Measurements from ENCODE around the gene IFNA10.
"Not testable (repeated sequence)": the region's sequence is repeated elsewhere in the genome, so short reads cannot be mapped to it uniquely, and the experiment has no call there.

The IFNA10 gene

GRCh38 chr9:21171351-21171750 is 35.6 kb downstream of the IFNA10 start:
- TF ChIP-seq, protein P1, sequence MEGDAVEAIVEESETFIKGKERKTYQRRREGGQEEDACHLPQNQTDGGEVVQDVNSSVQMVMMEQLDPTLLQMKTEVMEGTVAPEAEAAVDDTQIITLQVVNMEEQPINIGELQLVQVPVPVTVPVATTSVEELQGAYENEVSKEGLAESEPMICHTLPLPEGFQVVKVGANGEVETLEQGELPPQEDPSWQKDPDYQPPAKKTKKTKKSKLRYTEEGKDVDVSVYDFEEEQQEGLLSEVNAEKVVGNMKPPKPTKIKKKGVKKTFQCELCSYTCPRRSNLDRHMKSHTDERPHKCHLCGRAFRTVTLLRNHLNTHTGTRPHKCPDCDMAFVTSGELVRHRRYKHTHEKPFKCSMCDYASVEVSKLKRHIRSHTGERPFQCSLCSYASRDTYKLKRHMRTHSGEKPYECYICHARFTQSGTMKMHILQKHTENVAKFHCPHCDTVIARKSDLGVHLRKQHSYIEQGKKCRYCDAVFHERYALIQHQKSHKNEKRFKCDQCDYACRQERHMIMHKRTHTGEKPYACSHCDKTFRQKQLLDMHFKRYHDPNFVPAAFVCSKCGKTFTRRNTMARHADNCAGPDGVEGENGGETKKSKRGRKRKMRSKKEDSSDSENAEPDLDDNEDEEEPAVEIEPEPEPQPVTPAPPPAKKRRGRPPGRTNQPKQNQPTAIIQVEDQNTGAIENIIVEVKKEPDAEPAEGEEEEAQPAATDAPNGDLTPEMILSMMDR (IDR thresholded peaks at IDR 0.05): no peak
- Histone ChIP-seq H3K27ac (no peak overlapping the region), H3K4me3 (no peak overlapping the region)
- DNase-seq (ENCODE audit: low spot score): no peak

DNA sequence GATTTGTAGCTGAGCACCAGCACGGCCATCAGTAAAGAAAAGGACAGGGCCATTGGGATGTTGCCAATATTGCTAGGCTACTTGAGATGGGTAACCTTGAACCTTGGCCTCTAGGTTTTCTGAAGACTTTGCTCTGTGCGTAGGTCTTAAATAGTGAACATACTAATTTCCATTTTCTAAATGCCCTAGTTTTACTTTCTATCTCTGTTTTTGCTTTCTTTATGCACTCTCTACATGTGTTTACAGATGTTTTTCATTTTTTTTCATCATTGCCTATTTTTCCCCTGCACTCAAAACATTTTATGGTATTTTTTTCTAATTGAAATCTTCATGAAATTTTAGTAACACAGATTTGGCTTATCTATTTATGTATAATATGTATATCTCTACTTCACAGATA is 40.4 kb downstream of the IFNA10 start, which contains the start of gene IFNA21:
TSS of gene IFNA21 (minus strand) at position 101 of the 400 bp plus-strand sequence. CDS start at position 53, 48 bp downstream.
- not testable (repeated sequence) for H3K4me3 ChIP-seq; H3K27ac ChIP-seq; DNase-seq (ENCODE audit: low spot score)

- no peak for DNase-seq (ENCODE audit: low spot score)
- H3K4me3 ChIP-seq: no peak overlapping the region
- TF ChIP-seq, protein P1 (IDR thresholded peaks at IDR 0.05): no peak
- no peak overlapping the region for H3K27ac ChIP-seq
These were observed 41.4 kb downstream of the IFNA10 start for GRCh38 chr9:21165516-21165915.

- TF ChIP-seq, protein P1 (IDR thresholded peaks at IDR 0.05): no peak
- no peak for DNase-seq (ENCODE audit: low spot score)
- no peak overlapping the region for H3K4me3 ChIP-seq
- no peak overlapping the region for H3K27ac ChIP-seq
These were observed 46.8 kb downstream of the IFNA10 start for GRCh38 chr9:21160178-21160577.

All from coronary artery (tissue), 2 donors.